GM18517 (cell line): ENCODE results near the gene BEND2.

Source experiments
- ATAC-seq: cut with Tn5 transposase; IDR thresholded peaks from one replicate; pipeline ENCODE4 v1.9.1; 2021; ENCODE audit warnings: mild to moderate bottlenecking, moderate library complexity; ENCODE audit not compliant: unreplicated experiment

BEND2 gene

DNA sequence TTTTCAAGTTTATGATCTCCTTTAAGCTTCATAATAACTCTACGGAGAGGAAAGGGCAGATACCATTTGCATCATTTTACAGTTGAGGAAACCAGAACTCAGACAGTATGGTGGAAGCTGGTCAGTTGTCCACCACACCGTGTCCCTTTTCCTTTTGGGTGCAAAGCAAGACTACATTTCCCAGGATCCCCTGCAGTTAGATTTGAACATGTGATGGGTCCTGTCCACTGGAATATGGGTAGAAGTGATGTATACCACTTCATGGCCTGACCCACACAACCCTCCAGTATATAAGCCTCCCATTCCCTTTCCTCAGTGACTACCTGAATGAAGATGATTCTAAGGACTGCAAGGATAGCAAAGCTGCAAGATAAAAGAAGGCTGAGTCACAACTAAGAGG is 74.7 kb downstream of the BEND2 start:
- ATAC-seq: no peak

DNA sequence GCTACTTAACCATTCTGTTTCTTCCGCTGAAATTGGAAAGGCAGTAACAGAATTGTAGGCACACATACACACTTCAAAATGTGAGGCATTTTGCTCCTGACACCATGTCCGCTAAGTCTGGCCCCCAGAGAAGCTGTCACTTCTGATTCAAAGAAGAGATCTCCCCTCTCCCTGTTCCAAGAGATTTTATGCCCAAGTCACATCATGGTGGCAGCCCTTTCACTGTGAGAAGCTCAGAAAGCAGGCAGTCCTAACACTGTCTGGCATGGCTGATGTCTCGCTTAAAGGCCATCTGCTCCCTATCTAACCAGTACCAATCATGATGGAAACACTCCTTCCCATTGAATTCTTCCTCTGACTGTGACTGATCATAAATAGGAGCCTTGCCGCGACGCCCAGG is 83.9 kb downstream of the BEND2 start:
- ATAC-seq: no peak

DNA sequence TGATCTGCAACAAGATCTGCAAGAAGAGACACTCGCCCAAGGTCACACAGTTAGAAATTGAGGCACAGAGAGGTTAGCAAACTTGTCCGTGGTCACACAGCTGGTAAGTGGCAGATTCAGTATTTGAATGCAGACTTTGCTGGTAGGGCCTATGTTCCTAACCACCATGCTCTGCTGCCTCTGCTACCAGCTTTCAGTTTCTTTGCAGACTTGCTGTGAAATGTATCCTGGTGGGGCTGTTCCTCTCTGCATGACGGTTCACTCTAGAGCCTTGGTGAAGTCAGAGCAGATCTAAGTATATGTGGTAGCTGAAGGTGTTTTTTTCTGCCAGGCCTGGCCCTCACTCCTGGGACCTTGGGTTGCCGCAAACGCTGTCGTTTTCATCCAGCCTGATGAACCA is 87.1 kb downstream of the BEND2 start:
- no peak for ATAC-seq

- ATAC-seq: no peak
Observed at GRCh38 chrX:18129690-18130089, 91.0 kb downstream of the BEND2 start.

DNA sequence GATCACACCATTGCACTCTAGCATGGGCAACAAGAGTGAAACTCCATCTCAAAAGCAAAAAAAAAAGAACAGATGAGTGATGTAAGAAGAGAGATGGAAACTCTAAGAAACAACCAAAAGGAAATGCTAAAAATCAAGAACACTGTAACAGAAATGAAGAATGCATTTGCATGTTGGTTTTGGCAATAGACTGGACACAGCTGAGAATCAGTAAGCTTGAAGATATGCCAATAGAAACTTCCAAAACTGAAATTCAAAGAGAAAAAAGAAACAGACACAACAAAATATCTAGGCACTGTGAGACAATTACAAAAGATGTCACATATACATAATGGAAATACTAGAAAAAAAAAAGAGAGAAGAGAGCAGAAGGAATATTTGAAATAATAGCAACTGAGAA is 93.7 kb downstream of the BEND2 start:
- no peak for ATAC-seq

DNA sequence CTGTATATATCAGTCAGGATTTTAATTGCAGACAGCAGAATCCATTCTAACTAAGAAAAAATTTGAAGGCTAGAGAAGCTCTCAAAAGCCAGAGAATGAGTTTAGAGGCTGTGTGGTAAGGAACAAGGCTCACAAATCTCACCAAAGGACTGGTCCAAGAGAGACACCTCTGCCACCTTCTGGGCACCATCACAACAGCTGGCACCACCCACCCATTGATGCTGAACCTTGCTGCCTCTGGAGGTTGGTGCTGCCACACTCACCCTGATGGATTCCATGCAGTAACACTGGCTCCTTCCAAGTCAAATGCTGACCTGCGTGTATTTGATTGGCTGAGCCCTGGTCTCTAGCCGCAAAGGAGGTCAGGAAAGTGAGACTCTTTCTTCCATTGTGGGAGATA is 100.8 kb downstream of the BEND2 start:
- no peak for ATAC-seq
